Measurements from ENCODE around the gene GPR55.

Gene GPR55

DNA sequence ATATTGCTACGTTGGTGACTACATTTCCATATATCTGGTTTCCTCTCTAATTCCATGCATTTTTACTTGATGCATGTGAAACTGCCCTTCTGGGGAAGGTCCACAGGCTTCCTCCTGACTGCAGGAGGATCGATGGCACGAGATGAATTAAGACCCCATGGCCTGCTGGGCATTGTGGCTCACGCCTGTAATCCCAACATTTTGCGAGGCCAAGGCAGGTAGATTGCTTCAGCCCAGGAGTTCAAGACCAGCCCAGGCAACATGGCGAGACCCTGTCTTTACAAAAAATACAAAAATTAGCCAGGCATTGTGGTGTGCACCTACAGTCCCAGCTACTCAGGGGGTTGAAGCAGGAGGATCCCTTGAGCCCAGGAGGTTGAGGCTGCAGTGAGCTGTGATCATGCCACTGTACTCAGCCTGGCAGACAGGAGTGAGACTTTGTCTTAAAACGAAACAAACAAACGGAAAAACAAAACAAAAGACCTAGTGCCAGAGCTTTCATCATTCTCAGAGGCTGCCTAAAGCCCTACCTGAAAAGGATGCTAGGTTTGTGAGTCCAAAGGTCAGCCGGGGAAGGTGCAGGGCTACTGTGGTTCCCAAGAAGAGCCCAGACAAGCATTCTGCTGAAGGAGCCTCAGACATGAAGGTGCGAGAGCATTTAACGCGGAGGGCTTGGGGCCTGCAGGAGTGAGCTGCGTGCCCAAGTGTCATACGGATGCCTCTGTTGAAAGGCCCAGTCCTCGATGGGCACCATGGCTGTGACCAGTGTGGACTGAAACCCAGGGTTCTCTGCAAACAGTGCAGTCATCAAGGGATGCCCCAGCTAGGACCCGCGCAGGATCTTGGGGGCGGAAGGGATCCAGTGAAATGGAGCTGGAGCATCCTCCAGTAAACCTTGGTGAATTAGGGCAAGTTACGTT is 21.6 kb downstream of the GPR55 start:
- H3K36me3 Mint-ChIP-seq (ENCODE audit: insufficient read depth): no peaks in the 10 kb centered on the region
- no peak overlapping the region for H3K27ac Mint-ChIP-seq
- DNase-seq (no peak), ATAC-seq (replicated peaks) (no peak)
- H3K27me3 Mint-ChIP-seq: peaks cover 20 to 54% of the 10 kb centered on the region in 2 donors
- no peaks in the 10 kb centered on the region for H3K9me3 Mint-ChIP-seq
- no peak overlapping the region for H3K4me3 Mint-ChIP-seq
- peaks cover 7 to 8% of the 10 kb centered on the region in 2 donors for H3K4me1 Mint-ChIP-seq (ENCODE audit: low read depth in 2 of 2)

DNA sequence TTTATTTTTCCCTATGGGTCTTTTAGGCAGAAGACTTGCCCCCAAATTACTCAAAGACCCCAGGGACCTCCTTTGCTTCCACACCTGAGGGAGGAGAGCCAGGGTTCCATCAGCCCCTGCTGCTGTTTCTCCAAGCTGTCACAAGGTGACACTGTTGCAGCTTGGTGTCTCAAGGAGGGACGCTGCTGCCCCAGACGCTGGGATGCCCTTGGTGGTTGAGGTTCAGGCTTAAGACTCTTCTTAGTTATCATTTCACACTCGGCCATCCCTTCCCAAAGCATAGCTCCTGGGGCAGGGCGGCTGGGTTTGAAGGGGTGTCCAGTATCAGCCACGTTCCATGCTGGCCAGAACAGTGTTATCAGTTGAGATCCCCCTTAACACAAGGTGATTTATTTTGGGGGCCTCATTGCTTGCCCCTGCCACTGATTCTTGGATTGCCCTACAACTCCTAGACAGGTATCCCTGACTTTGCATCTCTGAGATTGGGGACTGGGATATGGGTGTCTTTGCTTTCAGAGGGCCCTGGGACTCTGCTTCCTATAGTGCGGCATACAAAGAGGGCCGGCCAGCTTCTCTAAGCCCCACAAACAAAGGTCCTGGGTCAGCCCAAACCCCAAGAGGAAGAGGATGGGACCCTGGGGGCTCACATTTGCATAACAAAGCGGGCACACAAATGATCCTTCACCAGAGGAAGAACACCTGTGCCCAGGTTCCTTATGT is 22.7 kb downstream of the GPR55 start:
- no peaks in the 10 kb centered on the region for H3K9me3 Mint-ChIP-seq
- DNase-seq (peak; percentile 21 to 55 (median 28)), ATAC-seq (replicated peaks) (peak; percentile 54)
- no peak overlapping the region for H3K27ac Mint-ChIP-seq
- H3K27me3 Mint-ChIP-seq: peaks cover 20 to 55% of the 10 kb centered on the region in 2 donors
- H3K4me1 Mint-ChIP-seq (ENCODE audit: low read depth in 2 of 2): peaks cover 4 to 5% of the 10 kb centered on the region in 2 donors
- H3K4me3 Mint-ChIP-seq: no peak overlapping the region
- no peaks in the 10 kb centered on the region for H3K36me3 Mint-ChIP-seq (ENCODE audit: insufficient read depth)

DNA sequence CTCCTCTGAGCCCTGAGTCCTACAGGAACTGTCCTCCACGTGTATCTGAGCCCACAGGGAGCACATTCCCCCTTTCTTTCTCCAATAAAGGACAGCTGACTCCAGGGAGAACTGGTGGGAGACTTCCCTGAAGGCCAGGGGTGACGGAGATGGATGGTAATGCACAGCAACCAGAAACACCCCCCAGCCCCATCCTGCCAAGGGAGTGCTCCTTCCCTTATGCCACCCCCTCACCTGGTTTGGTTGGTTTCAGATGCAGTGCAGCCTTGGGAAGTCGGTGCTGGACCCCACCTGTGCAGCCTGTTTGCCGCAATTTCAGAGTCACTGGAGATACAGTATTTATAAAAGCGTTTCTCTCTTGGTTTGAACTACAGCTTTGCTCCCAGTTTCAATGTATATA is 24.0 kb downstream of the GPR55 start:
- H3K4me3 Mint-ChIP-seq: no peak overlapping the region
- H3K4me1 Mint-ChIP-seq (ENCODE audit: low read depth in 2 of 2): peaks cover 2 to 4% of the 10 kb centered on the region in 2 donors
- no peak for ATAC-seq (replicated peaks)
- H3K36me3 Mint-ChIP-seq (ENCODE audit: insufficient read depth): no peaks in the 10 kb centered on the region
- no peak for DNase-seq
- peaks cover 29 to 61% of the 10 kb centered on the region in 2 donors for H3K27me3 Mint-ChIP-seq
- H3K27ac Mint-ChIP-seq: no peak overlapping the region
- no peaks in the 10 kb centered on the region for H3K9me3 Mint-ChIP-seq

DNA sequence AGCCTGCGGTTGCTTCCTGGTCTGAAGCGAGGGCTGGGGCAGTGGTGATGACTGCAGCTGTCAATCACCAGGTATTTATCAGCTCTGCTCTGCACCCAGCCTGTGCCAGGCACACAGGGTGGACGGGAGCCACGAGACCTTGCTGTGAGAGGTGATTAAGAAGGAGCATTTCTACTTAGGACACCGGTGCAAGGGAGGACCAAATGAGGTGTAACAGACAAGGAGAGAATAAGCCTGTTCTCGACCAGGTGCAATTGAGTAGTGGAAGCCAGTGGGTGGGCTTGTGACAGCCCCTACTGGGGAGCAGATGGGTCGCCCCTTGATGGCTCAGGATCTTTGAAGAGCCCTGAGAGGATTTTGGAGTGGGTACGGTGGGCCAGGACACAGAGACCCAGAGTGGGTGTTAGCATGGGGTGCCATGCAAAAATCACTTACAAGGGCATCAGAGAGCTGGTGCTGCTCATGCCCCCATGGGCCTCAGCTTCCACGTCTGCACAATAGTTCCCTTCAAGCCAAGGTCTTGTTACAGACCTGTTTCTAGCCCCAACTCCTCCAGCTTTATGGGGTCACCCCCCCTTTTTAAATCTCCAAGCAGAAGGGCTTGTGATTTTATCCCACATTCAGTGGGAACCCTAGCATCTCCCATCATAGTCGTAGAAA is 24.6 kb downstream of the GPR55 start:
- peaks cover 3 to 4% of the 10 kb centered on the region in 2 donors for H3K4me1 Mint-ChIP-seq (ENCODE audit: low read depth in 2 of 2)
- no peaks in the 10 kb centered on the region for H3K9me3 Mint-ChIP-seq
- no peak overlapping the region for H3K27ac Mint-ChIP-seq
- no peak overlapping the region for H3K4me3 Mint-ChIP-seq
- H3K36me3 Mint-ChIP-seq (ENCODE audit: insufficient read depth): no peaks in the 10 kb centered on the region
- DNase-seq: no peak
- peaks cover 29 to 60% of the 10 kb centered on the region in 2 donors for H3K27me3 Mint-ChIP-seq
- ATAC-seq (replicated peaks): no peak

DNA sequence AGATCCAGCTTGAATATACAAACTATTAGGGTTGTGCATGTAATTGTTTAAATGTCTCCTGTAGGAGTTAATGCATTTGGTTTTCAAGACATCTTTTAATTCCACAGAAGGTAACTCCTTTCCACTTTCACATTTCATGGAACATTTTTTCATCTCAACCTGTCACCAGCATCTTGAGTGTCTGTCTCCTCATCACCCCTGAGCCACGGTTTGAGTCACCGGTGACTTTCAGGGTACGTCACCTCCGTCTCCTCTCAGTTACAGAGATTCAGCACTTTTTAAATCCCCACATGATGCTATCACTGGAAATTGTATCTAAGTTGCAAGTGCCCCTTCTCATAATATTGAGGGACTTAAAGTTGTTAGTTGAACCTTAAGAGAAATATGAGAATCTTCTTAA is 25.3 kb downstream of the GPR55 start:
- H3K36me3 Mint-ChIP-seq (ENCODE audit: insufficient read depth): no peaks in the 10 kb centered on the region
- H3K4me1 Mint-ChIP-seq (ENCODE audit: low read depth in 2 of 2): peaks cover 4% of the 10 kb centered on the region in 2 donors

DNA sequence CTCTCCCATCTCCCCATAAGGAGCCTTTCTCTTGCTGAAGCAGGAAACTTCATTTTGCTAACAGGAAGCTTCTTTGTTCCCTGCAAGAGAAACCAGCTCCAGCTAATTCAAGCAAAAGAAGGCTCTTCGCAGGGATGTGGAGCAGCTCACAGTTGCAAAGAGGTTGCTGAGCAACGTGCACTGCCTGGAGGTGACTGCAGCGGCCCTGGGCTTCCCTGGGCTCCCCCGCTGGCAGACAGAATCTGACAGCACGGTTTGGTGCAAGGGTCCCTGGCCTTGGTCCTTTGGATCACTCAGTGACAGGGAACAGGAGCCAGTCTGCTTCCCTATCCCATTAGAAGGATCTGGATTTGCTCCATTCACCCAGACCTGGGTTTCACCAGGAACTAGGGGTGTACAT is 25.8 kb downstream of the GPR55 start:
- DNase-seq: no peak
- Mint-ChIP-seq H3K27ac (no peak overlapping the region), H3K4me1 (ENCODE audit: low read depth in 2 of 2) (peaks cover 7 to 9% of the 10 kb centered on the region in 2 donors), H3K36me3 (ENCODE audit: insufficient read depth) (no peaks in the 10 kb centered on the region), H3K4me3 (no peak overlapping the region), H3K9me3 (no peaks in the 10 kb centered on the region), H3K27me3 (peaks cover 29 to 68% of the 10 kb centered on the region in 2 donors)
- no peak for ATAC-seq (replicated peaks)

More for the DNA sequence above, 25.3 kb downstream of the GPR55 start:
- H3K27ac Mint-ChIP-seq: no peak overlapping the region
- H3K4me3 Mint-ChIP-seq: no peak overlapping the region
- H3K9me3 Mint-ChIP-seq: no peaks in the 10 kb centered on the region
- DNase-seq (no peak), ATAC-seq (replicated peaks) (no peak)
- peaks cover 29 to 63% of the 10 kb centered on the region in 2 donors for H3K27me3 Mint-ChIP-seq

DNA sequence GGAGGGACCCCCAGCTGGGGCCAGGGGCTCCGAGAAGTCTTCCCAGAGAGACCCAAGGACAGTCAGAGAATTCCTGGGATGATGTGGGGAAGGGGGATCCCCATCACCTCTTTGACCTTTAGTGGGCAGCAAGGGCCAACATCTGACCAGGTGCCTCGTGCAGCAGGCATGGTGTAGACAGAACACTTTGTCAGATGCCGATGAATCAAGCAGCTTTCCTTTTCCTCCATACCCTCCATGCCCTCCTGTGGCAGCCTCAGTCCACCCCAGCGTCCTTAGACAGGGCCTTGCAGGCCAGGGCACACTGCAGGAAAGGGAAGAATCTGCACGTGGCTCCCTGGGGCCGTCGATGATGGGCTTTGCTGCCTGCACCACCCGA is 26.3 kb downstream of the GPR55 start:
- Mint-ChIP-seq H3K36me3 (ENCODE audit: insufficient read depth) (no peaks in the 10 kb centered on the region), H3K27me3 (peaks cover 29 to 69% of the 10 kb centered on the region in 2 donors), H3K9me3 (no peaks in the 10 kb centered on the region), H3K4me1 (ENCODE audit: low read depth in 2 of 2) (peaks cover 7 to 14% of the 10 kb centered on the region in 2 donors), H3K4me3 (no peak overlapping the region), H3K27ac (no peak overlapping the region)
- DNase-seq (no peak), ATAC-seq (replicated peaks) (no peak)

DNA sequence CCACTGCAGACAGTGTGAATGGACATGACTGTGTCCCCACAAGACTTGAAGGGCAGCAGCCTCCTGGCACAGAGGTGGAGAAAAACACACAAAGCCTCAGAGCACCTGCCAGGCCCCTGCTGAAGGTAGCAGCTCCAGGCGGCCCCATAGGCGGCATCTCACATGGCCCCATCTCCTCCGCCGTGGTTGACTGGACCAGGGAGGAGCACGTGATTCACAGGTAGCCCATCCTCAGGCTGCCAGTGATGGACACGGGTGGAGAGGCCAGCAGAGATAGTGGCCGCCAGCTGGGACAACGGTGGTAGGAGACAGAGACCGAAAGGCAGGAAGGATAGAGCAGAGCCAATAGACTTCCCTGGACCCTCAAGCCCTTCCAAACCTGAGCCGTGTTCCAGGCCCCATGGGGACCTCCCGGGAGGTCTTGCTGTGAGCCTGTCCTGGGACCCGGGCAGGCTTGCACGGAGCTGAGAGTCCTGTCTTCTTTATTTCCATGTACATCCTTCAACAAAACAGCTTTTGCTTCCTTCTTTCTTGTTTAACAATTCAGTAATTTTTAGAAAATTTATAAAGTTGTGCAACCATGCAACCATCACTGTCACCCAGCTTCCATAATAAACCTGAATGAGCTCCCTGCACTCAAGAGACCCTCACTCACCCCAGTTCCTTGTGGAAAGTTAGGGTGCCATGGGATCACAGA is 26.9 kb downstream of the GPR55 start:
- no peaks in the 10 kb centered on the region for H3K36me3 Mint-ChIP-seq (ENCODE audit: insufficient read depth)
- H3K27ac Mint-ChIP-seq: no peak overlapping the region
- H3K4me1 Mint-ChIP-seq (ENCODE audit: low read depth in 2 of 2): peaks cover 7 to 14% of the 10 kb centered on the region in 2 donors
- DNase-seq (no peak), ATAC-seq (replicated peaks) (no peak)
- no peak overlapping the region for H3K4me3 Mint-ChIP-seq
- no peaks in the 10 kb centered on the region for H3K9me3 Mint-ChIP-seq
- peaks cover 31 to 73% of the 10 kb centered on the region in 2 donors for H3K27me3 Mint-ChIP-seq

DNA sequence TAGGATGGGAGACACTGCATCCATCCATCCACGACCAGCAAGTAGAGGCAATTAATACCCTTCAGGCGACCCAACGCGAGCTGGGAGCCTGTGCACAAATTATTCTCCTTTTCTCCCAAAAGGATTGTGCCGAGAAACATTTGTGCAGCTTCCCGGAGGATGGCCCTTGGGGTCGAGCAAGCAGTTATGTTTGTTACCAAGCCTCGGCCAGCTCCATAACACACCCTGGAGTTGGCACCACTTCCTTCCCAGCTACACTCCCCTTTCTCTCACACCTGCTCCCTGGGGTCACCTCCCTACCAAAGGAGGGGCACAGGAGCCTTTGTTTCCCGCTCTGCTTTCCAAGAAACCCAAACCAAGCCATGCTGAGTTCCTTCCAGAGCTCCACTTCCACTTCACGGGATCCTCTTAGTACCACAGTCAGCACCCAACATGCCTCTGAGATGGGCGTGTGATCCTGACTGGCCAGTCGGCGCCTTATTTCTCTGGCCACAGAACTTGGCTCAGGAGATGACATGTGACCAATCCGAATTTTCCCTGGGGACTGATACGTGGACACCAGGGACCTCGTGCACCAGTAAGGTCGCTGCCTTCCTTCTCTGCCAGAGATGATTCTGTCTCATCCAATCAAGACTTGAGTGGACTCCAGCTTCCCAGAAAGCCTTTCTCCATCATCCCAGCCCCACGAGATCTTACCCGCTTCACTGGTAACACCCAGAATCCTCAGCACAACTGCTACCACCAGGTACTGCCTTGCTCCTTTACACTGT is 28.5 kb downstream of the GPR55 start:
- ATAC-seq (replicated peaks): no peak
- Mint-ChIP-seq H3K9me3 (no peaks in the 10 kb centered on the region), H3K4me1 (ENCODE audit: low read depth in 2 of 2) (peaks cover 3 to 17% of the 10 kb centered on the region in 2 donors), H3K27me3 (peaks cover 41 to 78% of the 10 kb centered on the region in 2 donors), H3K27ac (no peak overlapping the region), H3K4me3 (no peak overlapping the region), H3K36me3 (ENCODE audit: insufficient read depth) (no peaks in the 10 kb centered on the region)
- DNase-seq: no peak

DNA sequence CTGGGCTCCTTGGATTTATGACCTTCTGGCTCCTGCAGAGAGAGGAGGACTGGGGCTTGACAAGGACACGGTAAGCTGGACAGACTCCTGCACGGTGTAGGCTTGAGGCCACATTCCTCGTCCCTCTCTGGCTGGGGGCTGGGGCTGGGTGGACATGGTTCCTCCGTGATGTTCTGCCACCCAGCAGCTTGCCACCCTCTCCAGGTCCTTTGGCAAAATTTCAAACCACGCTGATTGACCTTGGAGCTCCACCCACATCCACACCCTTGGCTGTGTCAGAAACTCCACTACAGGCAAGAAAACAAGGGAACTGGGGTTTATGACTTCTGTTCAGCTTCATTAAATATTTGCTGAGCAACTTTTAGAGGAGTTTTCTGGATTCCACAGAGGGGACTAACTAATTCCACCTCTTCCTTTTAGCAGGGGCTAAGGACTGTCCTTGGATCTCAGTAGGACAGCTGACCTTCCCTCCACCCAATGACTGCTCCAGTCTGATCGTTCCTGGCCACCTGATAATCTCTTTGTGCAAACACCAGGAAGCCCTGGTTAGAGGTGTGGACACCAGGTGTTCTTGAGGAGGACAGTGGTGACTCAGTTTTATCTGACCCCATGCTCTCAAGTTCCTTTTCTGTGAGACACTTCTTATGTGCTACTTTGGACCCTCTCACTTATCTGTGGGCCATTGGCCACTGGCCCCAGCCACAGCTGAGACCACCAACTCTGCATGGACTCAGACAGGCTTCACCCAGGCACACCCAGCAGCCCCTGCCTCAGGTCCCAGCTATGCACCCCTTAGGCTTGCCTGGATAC is 29.3 kb downstream of the GPR55 start:
- Mint-ChIP-seq H3K9me3 (no peaks in the 10 kb centered on the region), H3K27me3 (peaks cover 35 to 77% of the 10 kb centered on the region in 2 donors), H3K27ac (no peak overlapping the region), H3K4me1 (ENCODE audit: low read depth in 2 of 2) (peaks cover 3 to 18% of the 10 kb centered on the region in 2 donors), H3K4me3 (peak overlapping the region in 1 of 2 donors; percentile 23), H3K36me3 (ENCODE audit: insufficient read depth) (no peaks in the 10 kb centered on the region)
- DNase-seq: no peak
- no peak for ATAC-seq (replicated peaks)

DNA sequence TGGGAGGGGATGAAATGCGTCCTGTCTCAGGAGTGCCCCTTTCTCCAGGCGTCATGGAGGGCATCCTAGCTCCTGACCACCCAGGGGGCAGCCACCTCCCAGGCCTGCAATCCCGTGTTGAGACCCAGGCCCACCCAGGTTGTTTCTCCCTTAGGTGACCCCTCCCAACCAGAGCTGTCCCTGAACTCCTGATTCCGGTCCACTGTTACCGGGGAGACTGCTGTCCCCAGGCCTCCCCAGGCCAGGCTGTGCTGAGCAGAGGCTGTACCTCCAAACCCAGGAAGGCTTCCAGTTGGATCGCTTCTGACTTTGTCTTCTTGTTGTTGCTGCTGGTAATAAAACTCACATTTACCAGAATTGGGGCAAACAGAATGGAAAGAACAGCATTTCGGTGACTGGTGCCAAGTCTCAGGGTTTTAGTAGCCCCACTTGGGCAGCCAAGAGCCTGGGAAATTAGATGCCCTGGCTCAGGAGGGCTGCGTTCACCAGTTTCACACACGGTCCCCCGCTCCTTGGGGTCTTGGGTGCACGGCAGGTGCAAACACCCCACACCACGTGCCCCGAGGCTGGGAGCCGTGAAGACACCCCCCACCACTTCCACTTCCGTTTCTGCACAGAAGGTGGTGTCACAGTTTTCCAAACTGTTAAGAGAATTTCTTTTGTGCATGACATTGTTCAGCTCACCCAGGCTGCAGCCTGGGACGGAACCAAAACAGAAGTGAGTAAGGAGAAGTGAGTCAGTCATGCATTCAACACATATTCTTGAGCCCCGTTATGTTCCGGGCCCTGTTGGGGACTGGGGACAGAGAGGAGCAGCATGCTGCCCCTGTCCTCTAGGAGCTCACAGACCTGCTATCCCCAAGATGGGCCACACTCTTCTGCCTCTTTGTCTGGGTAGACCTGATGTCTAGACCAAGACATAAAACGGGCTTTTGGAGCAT is 30.9 kb downstream of the GPR55 start:
- Mint-ChIP-seq H3K4me3 (peak overlapping the region; percentile 1 to 58), H3K4me1 (ENCODE audit: low read depth in 2 of 2) (peaks cover 3 to 17% of the 10 kb centered on the region in 2 donors), H3K27ac (peak overlapping the region in 1 of 2 donors; percentile 36), H3K27me3 (peaks cover 25 to 74% of the 10 kb centered on the region in 2 donors), H3K36me3 (ENCODE audit: insufficient read depth) (no peaks in the 10 kb centered on the region), H3K9me3 (no peaks in the 10 kb centered on the region)
- DNase-seq (no peak), ATAC-seq (replicated peaks) (peak; percentile 71)

All from effector memory CD8-positive, alpha-beta T cell (primary cell).